OCI-LY7 (cell line): ENCODE data around the gene EHD4. TPM values are rescaled to one million over a fixed set of nuclear protein-coding genes. Genes with fewer than 3 reads are reported as not detected.

Experiments used
- BruUV-seq: library from RNA; stranded (reverse); fragments of 400-500 nt; replicated peaks from 2 replicates; lab custom pipeline; 2021; lab: Mats Ljungman, UMichigan
- CTCF ChIA-PET: fragments of 300-600 bp; sonication (Branson Sonifier 250); formaldehyde crosslinking; loops from one replicate; lab custom pipeline; 2022; ENCODE audit warnings: antibody characterized with exemption; ENCODE audit not compliant: unreplicated experiment; lab: Charles Lee
- POLR2A ChIA-PET: fragments of 300-600 bp; sonication (Branson Sonifier 250); formaldehyde crosslinking; loops from one replicate; lab custom pipeline; 2022; ENCODE audit warnings: antibody characterized with exemption; lab: Charles Lee
- DNase-seq: peaks from one replicate; pipeline ENCODE4 v3.0.0-alpha.2; 2015; ENCODE audit warnings: low spot score
- H2AFZ ChIP-seq: fragments of 200-600 bp; sonication (generic), shearing (Covaris generic); 2 replicates; pipeline ENCODE4 v1.6.1; 2014; ENCODE audit warnings: mild to moderate bottlenecking, antibody characterized with exemption, low read length, moderate library complexity
- H3K27ac ChIP-seq: fragments of 200-600 bp; sonication (generic); 2 replicates; pipeline ENCODE4 v1.5.1; 2014; ENCODE audit warnings: mixed run types, low read depth, mild to moderate bottlenecking, moderate library complexity, low read length, inconsistent platforms; ENCODE audit not compliant: poor library complexity, severe bottlenecking
- H3K36me3 ChIP-seq: fragments of 200-600 bp; sonication (generic); 2 replicates; pipeline ENCODE4 v1.6.1; 2014; ENCODE audit warnings: mild to moderate bottlenecking, antibody characterized with exemption, low read length, moderate library complexity, mixed read lengths; ENCODE audit not compliant: insufficient read depth
- H3K4me1 ChIP-seq: fragments of 200-600 bp; sonication (generic); 2 replicates; pipeline ENCODE4 v1.5.1; 2014; ENCODE audit warnings: mild to moderate bottlenecking, low read length; ENCODE audit not compliant: insufficient read depth, poor library complexity, severe bottlenecking
- H3K4me2 ChIP-seq: fragments of 200-600 bp; sonication (generic); 2 replicates; pipeline ENCODE4 v1.6.1; 2014; ENCODE audit warnings: mild to moderate bottlenecking, low read length
- H3K4me3 ChIP-seq: fragments of 200-600 bp; sonication (generic); 2 replicates; pipeline ENCODE4 v1.5.1; 2014; ENCODE audit warnings: mild to moderate bottlenecking, low read depth, low read length; ENCODE audit not compliant: poor library complexity, severe bottlenecking
- H3K79me2 ChIP-seq: fragments of 200-600 bp; sonication (generic); 2 replicates; pipeline ENCODE4 v1.6.1; 2016; ENCODE audit warnings: low read depth, mild to moderate bottlenecking, low read length, moderate library complexity, mixed read lengths; ENCODE audit not compliant: insufficient read depth
- H3K9me2 ChIP-seq: fragments of 200-600 bp; sonication (generic); 2 replicates; pipeline ENCODE4 v1.6.1; 2016; ENCODE audit warnings: mild to moderate bottlenecking, low read length, mixed read lengths; ENCODE audit not compliant: insufficient read depth
- H3K9me3 ChIP-seq: fragments of 200-600 bp; sonication (generic); 2 replicates; pipeline ENCODE4 v1.6.1; 2014; ENCODE audit warnings: mild to moderate bottlenecking, mixed run types, low read length, mixed read lengths
- H4K20me1 ChIP-seq: fragments of 200-600 bp; sonication (generic); 2 replicates; pipeline ENCODE4 v1.6.1; 2014; ENCODE audit warnings: mild to moderate bottlenecking, antibody characterized with exemption, low read length, moderate library complexity, mixed read lengths; ENCODE audit not compliant: insufficient read depth
- EZH2phosphoT487 ChIP-seq: fragments of 200-600 bp; sonication (generic); IDR thresholded peaks from 2 replicates; pipeline ENCODE4 v1.6.1; 2018; ENCODE audit warnings: low read depth, borderline replicate concordance, mild to moderate bottlenecking, mixed run types, antibody characterized with exemption, low read length, moderate library complexity, mixed read lengths
- intact Hi-C: fragments of 100-400 bp; cut with micrococcal nuclease; formaldehyde crosslinking; loops from one replicate; pipeline ENCODE4 v1.10.0; 2022; ENCODE audit not compliant: unreplicated experiment
- total RNA-seq, 2 experiments: library from RNA; depleted of rRNA in 1 of 2; stranded (reverse); fragments of >200 nt in 1 of 2; shearing (Covaris generic) in 1 of 2; gene quantifications; 2 replicates each; pipeline ENCODE4 v1.2.3, GENCODE V29; 2014 to 2022
- TF ChIP-seq, protein P1 (sequence below): fragments of 200-600 bp; sonication (generic); conservative IDR thresholded peaks from 2 replicates; pipeline ENCODE4 v1.5.1; 2014; ENCODE audit warnings: mild to moderate bottlenecking, antibody characterized with exemption, low read length, moderate library complexity, mixed read lengths

Gene EHD4
- total RNA-seq, 2 experiments from 2014 or later = 13.5 to 19.4 TPM

DNA sequence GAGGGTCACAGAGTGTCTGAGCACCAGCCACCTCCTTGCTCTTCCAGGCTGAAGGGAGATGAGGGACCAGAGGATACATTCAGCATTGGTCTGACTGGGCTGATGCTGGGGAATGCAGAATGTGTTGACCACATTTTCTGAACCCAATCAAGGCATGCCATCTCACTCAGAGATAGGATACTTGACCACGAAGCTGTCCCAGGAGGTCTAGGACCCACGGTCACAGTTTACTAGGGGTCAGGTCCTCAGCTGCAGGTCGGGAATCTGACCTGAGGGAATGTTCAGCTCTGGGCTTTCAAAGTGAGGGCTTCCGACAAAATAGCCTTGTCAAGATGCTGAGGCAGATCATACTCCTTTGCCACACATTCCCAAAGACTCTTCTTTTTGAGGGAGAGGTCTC is 28.9 kb upstream of the EHD4 start:
- no peak overlapping the region for H3K4me2 ChIP-seq
- no peak for DNase-seq
- intact Hi-C loops = no loop called here
- no TSS peak for BruUV-seq
- no peak overlapping the region for H2AFZ ChIP-seq
- H3K4me3 ChIP-seq = no peak overlapping the region
- H4K20me1 ChIP-seq = no peaks in the 10 kb centered on the region; the same call in 1 of the 2 replicates
- H3K79me2 ChIP-seq = no peaks in the 10 kb centered on the region
- TF ChIP-seq, protein P1, sequence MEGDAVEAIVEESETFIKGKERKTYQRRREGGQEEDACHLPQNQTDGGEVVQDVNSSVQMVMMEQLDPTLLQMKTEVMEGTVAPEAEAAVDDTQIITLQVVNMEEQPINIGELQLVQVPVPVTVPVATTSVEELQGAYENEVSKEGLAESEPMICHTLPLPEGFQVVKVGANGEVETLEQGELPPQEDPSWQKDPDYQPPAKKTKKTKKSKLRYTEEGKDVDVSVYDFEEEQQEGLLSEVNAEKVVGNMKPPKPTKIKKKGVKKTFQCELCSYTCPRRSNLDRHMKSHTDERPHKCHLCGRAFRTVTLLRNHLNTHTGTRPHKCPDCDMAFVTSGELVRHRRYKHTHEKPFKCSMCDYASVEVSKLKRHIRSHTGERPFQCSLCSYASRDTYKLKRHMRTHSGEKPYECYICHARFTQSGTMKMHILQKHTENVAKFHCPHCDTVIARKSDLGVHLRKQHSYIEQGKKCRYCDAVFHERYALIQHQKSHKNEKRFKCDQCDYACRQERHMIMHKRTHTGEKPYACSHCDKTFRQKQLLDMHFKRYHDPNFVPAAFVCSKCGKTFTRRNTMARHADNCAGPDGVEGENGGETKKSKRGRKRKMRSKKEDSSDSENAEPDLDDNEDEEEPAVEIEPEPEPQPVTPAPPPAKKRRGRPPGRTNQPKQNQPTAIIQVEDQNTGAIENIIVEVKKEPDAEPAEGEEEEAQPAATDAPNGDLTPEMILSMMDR = no peak
- TF ChIP-seq EZH2phosphoT487 = no peak
- ChIA-PET POLR2A (no interaction called here), CTCF (no interaction called here)
- no peaks in the 10 kb centered on the region for H3K9me3 ChIP-seq
- no peak overlapping the region for H3K27ac ChIP-seq
- H3K36me3 ChIP-seq = no peaks in the 10 kb centered on the region
- no peaks in the 10 kb centered on the region for H3K9me2 ChIP-seq
- H3K4me1 ChIP-seq = no peaks in the 10 kb centered on the region

DNA sequence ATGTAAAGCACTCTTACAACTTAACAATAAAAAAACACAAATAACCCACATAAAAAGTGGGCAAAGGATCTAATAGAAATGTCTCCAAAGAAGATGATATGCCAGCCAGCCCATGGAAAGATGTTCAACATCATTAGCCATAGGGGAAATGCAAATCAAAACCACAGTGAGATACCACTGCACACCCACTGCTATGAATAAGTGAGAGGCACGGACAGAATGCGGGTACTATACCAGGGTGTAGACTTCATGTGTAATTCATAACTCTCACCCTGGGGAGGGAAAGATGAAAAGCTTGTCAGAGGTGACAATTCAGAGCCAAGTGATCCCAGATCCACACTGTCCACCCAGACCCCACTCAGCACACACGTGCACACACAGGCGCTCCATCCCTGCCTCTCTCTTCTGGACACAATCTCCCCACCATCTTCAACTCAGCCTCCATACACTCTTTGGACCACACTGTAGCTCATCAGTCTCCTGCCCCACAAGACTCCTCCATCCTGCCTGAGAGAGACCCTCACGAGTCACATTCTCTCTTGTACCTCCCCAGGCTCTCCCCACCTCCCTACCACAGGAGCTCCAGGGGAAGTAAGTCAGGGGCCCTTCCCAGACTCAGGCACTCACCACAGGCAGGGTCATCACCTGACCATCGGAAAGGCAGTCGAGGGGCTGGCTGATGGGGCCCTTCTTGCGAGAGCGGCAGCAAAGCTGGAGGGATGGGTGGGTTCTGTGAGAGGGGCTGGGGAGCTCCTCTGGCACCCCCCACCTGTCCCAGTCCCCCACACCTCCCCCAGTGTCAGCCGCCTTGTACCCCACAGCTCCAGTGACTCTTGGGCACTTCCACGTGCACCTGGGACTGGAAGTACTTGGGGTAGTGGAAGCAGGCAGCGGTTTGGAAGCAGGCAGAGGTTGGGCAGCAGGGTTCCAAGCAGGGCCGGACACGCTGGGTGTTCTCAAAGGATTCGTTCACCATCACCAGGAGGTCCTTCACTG is 27.2 kb upstream of the EHD4 start:
- TF ChIP-seq, protein P1 = no peak
- TF ChIP-seq EZH2phosphoT487 = no peak
- no peaks in the 10 kb centered on the region for H3K36me3 ChIP-seq
- H3K27ac ChIP-seq = no peak overlapping the region
- H3K9me2 ChIP-seq = no peaks in the 10 kb centered on the region
- no peak for DNase-seq
- no peaks in the 10 kb centered on the region; the same call in 1 of the 2 replicates for H4K20me1 ChIP-seq
- no peak overlapping the region for H3K4me2 ChIP-seq
- POLR2A ChIA-PET = no interaction called here
- CTCF ChIA-PET = interaction anchor here (0.6 kb wide), 1 partner anchor 131 kb away, joined by 3 read pairs; no protein-coding TSS in a partner anchor
- H3K4me1 ChIP-seq = no peaks in the 10 kb centered on the region
- no peak overlapping the region for H3K4me3 ChIP-seq
- H3K79me2 ChIP-seq = no peaks in the 10 kb centered on the region
- no TSS peak for BruUV-seq
- H2AFZ ChIP-seq = no peak overlapping the region
- no peaks in the 10 kb centered on the region for H3K9me3 ChIP-seq
- intact Hi-C loops = no loop called here

DNA sequence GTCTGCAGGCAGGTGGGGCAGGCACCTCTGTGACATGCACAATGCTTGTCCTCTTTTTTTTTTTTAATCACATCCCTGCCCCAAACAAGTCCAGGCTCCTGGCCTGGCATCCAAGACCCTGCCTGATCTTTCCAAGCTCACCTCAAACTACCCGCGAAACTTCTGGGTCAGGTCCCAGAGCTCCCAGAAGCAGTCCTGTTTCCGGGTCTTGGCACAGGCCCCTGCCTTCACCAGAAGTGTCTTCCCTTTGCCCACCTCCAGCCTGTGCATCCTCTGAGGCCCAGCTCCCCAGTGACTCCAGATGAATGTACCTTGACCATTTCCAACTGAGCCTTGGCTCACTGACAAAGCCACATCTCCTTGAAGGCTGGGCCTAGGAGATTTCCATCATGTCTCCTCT is 25.5 kb upstream of the EHD4 start:
- Histone ChIP-seq H3K27ac (no peak overlapping the region), H3K9me2 (no peaks in the 10 kb centered on the region), H3K4me3 (no peak overlapping the region), H3K36me3 (no peaks in the 10 kb centered on the region), H3K4me2 (no peak overlapping the region), H3K4me1 (no peaks in the 10 kb centered on the region), H4K20me1 (no peaks in the 10 kb centered on the region; the same call in 1 of the 2 replicates), H3K9me3 (no peaks in the 10 kb centered on the region), H2AFZ (no peak overlapping the region), H3K79me2 (no peaks in the 10 kb centered on the region)
- TF ChIP-seq EZH2phosphoT487 = no peak
- TF ChIP-seq, protein P1 = no peak
- DNase-seq = no peak
- CTCF ChIA-PET = no interaction called here
- POLR2A ChIA-PET = interaction anchor here (0.8 to 1.2 kb wide), 2 partner anchors 25 to 55 kb away, joined by 3 read pairs; partner anchors contain the start of gene EHD4
- no TSS peak for BruUV-seq
- intact Hi-C loops = no loop called here
